BE2C (cell line): Measurements from ENCODE around the gene XRCC4.

Experiments
- DNase-seq: peaks from one replicate; pipeline ENCODE4 v3.0.0-alpha.2; 2020
- H3K27me3 ChIP-seq: fragments of 250-450 bp; sonication (Bioruptor Pico); 2 replicates; pipeline ENCODE4 v1.5.1; 2020; ENCODE audit warnings: mild to moderate bottlenecking
- H3K36me3 ChIP-seq: fragments of 250-450 bp; sonication (Bioruptor Pico); 2 replicates; pipeline ENCODE4 v1.5.1; 2020; ENCODE audit warnings: mild to moderate bottlenecking
- H3K4me1 ChIP-seq: fragments of 250-450 bp; sonication (Bioruptor Pico); 2 replicates; pipeline ENCODE4 v1.5.1; 2020
- H3K4me3 ChIP-seq: 2 replicates; pipeline ENCODE4 v1.5.1; 2011; ENCODE audit warnings: low read depth, low read length
- H3K9me3 ChIP-seq: fragments of 250-450 bp; sonication (Bioruptor Pico); 2 replicates; pipeline ENCODE4 v1.5.1; 2020
- CTCF ChIP-seq: IDR thresholded peaks from 2 replicates; pipeline ENCODE4 v1.5.1; 2012; ENCODE audit warnings: mild to moderate bottlenecking, low read depth, low read length

Gene XRCC4

GRCh38 chr5:83374547-83374946 lies 297.2 kb downstream of the XRCC4 start:
- Histone ChIP-seq H3K4me1 (peaks cover 2% of the 10 kb centered on the region; the same call in 1 of the 2 replicates), H3K27me3 (no peaks in the 10 kb centered on the region), H3K36me3 (no peaks in the 10 kb centered on the region), H3K4me3 (no peak overlapping the region), H3K9me3 (no peaks in the 10 kb centered on the region)
- no peak for DNase-seq
- no peak for TF ChIP-seq CTCF

GRCh38 chr5:83375049-83375745 lies 297.9 kb downstream of the XRCC4 start:
- Histone ChIP-seq H3K36me3 (no peaks in the 10 kb centered on the region), H3K4me3 (no peak overlapping the region), H3K9me3 (no peaks in the 10 kb centered on the region), H3K4me1 (peaks cover 2% of the 10 kb centered on the region; the same call in 1 of the 2 replicates), H3K27me3 (no peaks in the 10 kb centered on the region)
- TF ChIP-seq CTCF = no peak
- DNase-seq = no peak

GRCh38 chr5:83376461-83376860 lies 299.1 kb downstream of the XRCC4 start:
- no peaks in the 10 kb centered on the region for H3K36me3 ChIP-seq
- peaks cover 2% of the 10 kb centered on the region; the same call in 1 of the 2 replicates for H3K4me1 ChIP-seq
- no peak for TF ChIP-seq CTCF
- no peaks in the 10 kb centered on the region for H3K27me3 ChIP-seq
- no peaks in the 10 kb centered on the region for H3K9me3 ChIP-seq
- DNase-seq = no peak
- no peak overlapping the region for H3K4me3 ChIP-seq

GRCh38 chr5:83377131-83377865 lies 300.0 kb downstream of the XRCC4 start:
- Histone ChIP-seq H3K36me3 (no peaks in the 10 kb centered on the region), H3K4me1 (peaks cover 2% of the 10 kb centered on the region; the same call in 1 of the 2 replicates), H3K4me3 (no peak overlapping the region), H3K9me3 (no peaks in the 10 kb centered on the region), H3K27me3 (no peaks in the 10 kb centered on the region)
- no peak for DNase-seq
- TF ChIP-seq CTCF = no peak

GRCh38 chr5:83378624-83379289 lies 301.4 kb downstream of the XRCC4 start:
- no peaks in the 10 kb centered on the region for H3K27me3 ChIP-seq
- no peaks in the 10 kb centered on the region for H3K36me3 ChIP-seq
- no peak for DNase-seq
- H3K4me1 ChIP-seq = peaks cover 2% of the 10 kb centered on the region; the same call in 1 of the 2 replicates
- no peaks in the 10 kb centered on the region for H3K9me3 ChIP-seq
- H3K4me3 ChIP-seq = no peak overlapping the region
- no peak for TF ChIP-seq CTCF
